ENCODE data around the gene NR0B2. TPM values are rescaled to one million over a fixed set of nuclear protein-coding genes. Genes with fewer than 3 reads are reported as not detected.

The NR0B2 gene
- total and polyA plus RNA-seq, 2 of the 13 experiments (the other 11 are each of a cell fraction or from before 2014, with no cell fraction given), result 72.5 to 133 TPM

DNA sequence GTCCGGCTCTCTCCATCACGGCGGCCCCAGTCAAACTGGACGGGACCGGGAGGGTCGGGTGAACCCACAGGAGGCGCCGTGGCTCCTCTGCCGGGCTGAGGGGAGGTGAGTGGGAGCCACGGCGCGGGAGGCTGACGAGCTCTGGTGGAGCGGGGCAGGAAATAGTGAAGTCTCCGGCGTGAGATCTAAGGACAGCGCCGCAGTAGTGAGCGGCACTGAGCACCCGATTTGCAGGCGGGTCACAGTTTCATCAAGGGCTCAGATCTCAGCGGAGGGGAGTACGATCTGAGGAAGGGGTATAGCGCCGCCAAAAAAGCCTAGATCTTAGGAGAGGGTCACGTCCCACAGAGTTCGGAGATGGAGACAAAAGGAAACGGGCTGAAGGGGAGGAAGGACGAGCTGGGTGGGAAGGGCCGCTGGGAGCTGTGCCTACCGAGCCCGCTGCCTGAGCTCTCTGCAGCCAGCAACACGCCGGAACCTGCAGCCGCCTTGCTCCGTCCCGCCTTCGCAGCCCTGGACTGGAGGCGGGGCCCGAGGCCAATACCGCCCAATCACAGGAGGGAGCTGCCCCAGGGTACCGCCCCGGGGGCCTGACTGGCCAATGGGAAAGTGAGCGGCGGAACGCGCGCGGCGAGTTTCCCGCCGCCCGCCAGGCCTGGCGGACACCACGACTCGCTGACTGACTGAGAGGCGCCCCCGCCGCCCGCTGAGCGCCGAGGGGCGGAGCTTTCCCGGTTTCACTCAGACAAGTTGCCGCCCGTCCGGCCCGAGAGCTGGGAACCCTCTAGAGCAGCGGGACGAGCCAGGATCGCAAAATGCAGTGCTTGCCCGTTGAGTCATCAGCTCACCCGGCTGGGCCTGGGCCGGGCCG, 48.9 kb downstream of the NR0B2 start (continued):
- TF ChIP-seq ZNF431 (CRISPR knock-in tag; IDR thresholded peaks at IDR 0.05; ENCODE audit: borderline replicate concordance, low read depth) (0 out of 2 replicates have a peak, but pooled peaks have one; percentile 35), TOPORS (CRISPR knock-in tag; IDR thresholded peaks at IDR 0.05) (no peak), SAP130 (CRISPR knock-in tag; IDR thresholded peaks at IDR 0.05; ENCODE audit: low read depth) (peak; percentile 80), REXO4 (CRISPR knock-in tag; IDR thresholded peaks at IDR 0.05; ENCODE audit: borderline replicate concordance) (no peak), TBL1XR1 (IDR thresholded peaks at IDR 0.05; ENCODE audit: borderline replicate concordance, low read length, partially characterized antibody) (no peak), KDM4B (CRISPR knock-in tag; IDR thresholded peaks at IDR 0.05) (peak; percentile 16; the same call in 1 of the 2 replicates), AKAP8 (CRISPR knock-in tag; IDR thresholded peaks at IDR 0.05) (0 out of 2 replicates have a peak, but pooled peaks have one; percentile 57), ZFX (CRISPR knock-in tag; IDR thresholded peaks at IDR 0.05; ENCODE audit: low read depth) (peak; percentile 66), MAZ (IDR thresholded peaks at IDR 0.05; ENCODE audit: borderline replicate concordance, low read depth, low read length) (peak; percentile 55; the same call in 1 of the 2 replicates), MAZ (CRISPR knock-in tag; IDR thresholded peaks at IDR 0.05; ENCODE audit: low read depth) (peak; percentile 83), ZNF317 (CRISPR knock-in tag; IDR thresholded peaks at IDR 0.05) (peak; percentile 64; the same call in 1 of the 2 replicates), SPEN (CRISPR knock-in tag; IDR thresholded peaks at IDR 0.05; ENCODE audit: low read depth) (peak; percentile 87), ZNF549 (CRISPR knock-in tag; IDR thresholded peaks at IDR 0.05) (no peak)
- TF ChIP-seq, protein P1, sequence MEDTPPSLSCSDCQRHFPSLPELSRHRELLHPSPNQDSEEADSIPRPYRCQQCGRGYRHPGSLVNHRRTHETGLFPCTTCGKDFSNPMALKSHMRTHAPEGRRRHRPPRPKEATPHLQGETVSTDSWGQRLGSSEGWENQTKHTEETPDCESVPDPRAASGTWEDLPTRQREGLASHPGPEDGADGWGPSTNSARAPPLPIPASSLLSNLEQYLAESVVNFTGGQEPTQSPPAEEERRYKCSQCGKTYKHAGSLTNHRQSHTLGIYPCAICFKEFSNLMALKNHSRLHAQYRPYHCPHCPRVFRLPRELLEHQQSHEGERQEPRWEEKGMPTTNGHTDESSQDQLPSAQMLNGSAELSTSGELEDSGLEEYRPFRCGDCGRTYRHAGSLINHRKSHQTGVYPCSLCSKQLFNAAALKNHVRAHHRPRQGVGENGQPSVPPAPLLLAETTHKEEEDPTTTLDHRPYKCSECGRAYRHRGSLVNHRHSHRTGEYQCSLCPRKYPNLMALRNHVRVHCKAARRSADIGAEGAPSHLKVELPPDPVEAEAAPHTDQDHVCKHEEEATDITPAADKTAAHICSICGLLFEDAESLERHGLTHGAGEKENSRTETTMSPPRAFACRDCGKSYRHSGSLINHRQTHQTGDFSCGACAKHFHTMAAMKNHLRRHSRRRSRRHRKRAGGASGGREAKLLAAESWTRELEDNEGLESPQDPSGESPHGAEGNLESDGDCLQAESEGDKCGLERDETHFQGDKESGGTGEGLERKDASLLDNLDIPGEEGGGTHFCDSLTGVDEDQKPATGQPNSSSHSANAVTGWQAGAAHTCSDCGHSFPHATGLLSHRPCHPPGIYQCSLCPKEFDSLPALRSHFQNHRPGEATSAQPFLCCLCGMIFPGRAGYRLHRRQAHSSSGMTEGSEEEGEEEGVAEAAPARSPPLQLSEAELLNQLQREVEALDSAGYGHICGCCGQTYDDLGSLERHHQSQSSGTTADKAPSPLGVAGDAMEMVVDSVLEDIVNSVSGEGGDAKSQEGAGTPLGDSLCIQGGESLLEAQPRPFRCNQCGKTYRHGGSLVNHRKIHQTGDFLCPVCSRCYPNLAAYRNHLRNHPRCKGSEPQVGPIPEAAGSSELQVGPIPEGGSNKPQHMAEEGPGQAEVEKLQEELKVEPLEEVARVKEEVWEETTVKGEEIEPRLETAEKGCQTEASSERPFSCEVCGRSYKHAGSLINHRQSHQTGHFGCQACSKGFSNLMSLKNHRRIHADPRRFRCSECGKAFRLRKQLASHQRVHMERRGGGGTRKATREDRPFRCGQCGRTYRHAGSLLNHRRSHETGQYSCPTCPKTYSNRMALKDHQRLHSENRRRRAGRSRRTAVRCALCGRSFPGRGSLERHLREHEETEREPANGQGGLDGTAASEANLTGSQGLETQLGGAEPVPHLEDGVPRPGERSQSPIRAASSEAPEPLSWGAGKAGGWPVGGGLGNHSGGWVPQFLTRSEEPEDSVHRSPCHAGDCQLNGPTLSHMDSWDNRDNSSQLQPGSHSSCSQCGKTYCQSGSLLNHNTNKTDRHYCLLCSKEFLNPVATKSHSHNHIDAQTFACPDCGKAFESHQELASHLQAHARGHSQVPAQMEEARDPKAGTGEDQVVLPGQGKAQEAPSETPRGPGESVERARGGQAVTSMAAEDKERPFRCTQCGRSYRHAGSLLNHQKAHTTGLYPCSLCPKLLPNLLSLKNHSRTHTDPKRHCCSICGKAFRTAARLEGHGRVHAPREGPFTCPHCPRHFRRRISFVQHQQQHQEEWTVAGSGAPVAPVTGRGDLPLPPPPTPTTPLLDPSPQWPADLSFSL (CRISPR knock-in tag; IDR thresholded peaks at IDR 0.05), result 0 out of 2 replicates have a peak, but pooled peaks have one; percentile 25
- TF ChIP-seq, protein P2, sequence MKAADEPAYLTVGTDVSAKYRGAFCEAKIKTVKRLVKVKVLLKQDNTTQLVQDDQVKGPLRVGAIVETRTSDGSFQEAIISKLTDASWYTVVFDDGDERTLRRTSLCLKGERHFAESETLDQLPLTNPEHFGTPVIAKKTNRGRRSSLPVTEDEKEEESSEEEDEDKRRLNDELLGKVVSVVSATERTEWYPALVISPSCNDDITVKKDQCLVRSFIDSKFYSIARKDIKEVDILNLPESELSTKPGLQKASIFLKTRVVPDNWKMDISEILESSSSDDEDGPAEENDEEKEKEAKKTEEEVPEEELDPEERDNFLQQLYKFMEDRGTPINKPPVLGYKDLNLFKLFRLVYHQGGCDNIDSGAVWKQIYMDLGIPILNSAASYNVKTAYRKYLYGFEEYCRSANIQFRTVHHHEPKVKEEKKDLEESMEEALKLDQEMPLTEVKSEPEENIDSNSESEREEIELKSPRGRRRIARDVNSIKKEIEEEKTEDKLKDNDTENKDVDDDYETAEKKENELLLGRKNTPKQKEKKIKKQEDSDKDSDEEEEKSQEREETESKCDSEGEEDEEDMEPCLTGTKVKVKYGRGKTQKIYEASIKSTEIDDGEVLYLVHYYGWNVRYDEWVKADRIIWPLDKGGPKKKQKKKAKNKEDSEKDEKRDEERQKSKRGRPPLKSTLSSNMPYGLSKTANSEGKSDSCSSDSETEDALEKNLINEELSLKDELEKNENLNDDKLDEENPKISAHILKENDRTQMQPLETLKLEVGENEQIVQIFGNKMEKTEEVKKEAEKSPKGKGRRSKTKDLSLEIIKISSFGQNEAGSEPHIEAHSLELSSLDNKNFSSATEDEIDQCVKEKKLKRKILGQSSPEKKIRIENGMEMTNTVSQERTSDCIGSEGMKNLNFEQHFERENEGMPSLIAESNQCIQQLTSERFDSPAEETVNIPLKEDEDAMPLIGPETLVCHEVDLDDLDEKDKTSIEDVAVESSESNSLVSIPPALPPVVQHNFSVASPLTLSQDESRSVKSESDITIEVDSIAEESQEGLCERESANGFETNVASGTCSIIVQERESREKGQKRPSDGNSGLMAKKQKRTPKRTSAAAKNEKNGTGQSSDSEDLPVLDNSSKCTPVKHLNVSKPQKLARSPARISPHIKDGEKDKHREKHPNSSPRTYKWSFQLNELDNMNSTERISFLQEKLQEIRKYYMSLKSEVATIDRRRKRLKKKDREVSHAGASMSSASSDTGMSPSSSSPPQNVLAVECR (CRISPR knock-in tag; IDR thresholded peaks at IDR 0.05; ENCODE audit: borderline replicate concordance), result peak; percentile 81; the same call in 1 of the 2 replicates
- TF ChIP-seq, protein P3, sequence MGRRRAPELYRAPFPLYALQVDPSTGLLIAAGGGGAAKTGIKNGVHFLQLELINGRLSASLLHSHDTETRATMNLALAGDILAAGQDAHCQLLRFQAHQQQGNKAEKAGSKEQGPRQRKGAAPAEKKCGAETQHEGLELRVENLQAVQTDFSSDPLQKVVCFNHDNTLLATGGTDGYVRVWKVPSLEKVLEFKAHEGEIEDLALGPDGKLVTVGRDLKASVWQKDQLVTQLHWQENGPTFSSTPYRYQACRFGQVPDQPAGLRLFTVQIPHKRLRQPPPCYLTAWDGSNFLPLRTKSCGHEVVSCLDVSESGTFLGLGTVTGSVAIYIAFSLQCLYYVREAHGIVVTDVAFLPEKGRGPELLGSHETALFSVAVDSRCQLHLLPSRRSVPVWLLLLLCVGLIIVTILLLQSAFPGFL (CRISPR knock-in tag; IDR thresholded peaks at IDR 0.05), result 0 out of 2 replicates have a peak, but pooled peaks have one; percentile 15

All from HepG2 (cell line).